Suprapubic skin (tissue), 4 donors: ENCODE measurements around the gene ARID3A. TPM values are rescaled to one million over a fixed set of nuclear protein-coding genes. Genes with fewer than 3 reads are reported as not detected.

Source experiments
- DNase-seq, 2 donors: peaks; one replicate each; pipeline ENCODE4 v3.0.0-alpha.2; 2019; ENCODE audit warnings: low spot score in 2 of 2
- H3K27ac ChIP-seq: fragments of 200-600 bp; sonication (generic); one replicate; pipeline ENCODE4 v1.5.1; 2019
- H3K27me3 ChIP-seq: fragments of 200-600 bp; sonication (generic); one replicate; pipeline ENCODE4 v1.5.1; 2019
- H3K36me3 ChIP-seq: fragments of 200-600 bp; sonication (generic); one replicate; pipeline ENCODE4 v1.5.1; 2019
- H3K4me1 ChIP-seq: fragments of 200-600 bp; sonication (generic); one replicate; pipeline ENCODE4 v1.5.1; 2019
- H3K4me3 ChIP-seq: fragments of 200-600 bp; sonication (generic); one replicate; pipeline ENCODE4 v1.5.1; 2019; ENCODE audit warnings: mild to moderate bottlenecking
- H3K9me3 ChIP-seq: fragments of 200-600 bp; sonication (generic); one replicate; pipeline ENCODE4 v1.5.1; 2019
- EP300 ChIP-seq: sonication (generic); formaldehyde crosslinking; IDR thresholded peaks from one replicate; pipeline ENCODE4 v1.6.1; 2017; ENCODE audit warnings: antibody characterized with exemption
- POLR2A ChIP-seq, 2 donors: fragments of 450-650 bp; IDR thresholded peaks; one replicate each; pipeline ENCODE4 v1.6.1; 2017; ENCODE audit warnings: antibody characterized with exemption in 2 of 2, mild to moderate bottlenecking in 2 of 2, moderate library complexity in 2 of 2
- POLR2AphosphoS5 ChIP-seq, 3 donors: sonication (generic); formaldehyde crosslinking; IDR thresholded peaks; one replicate each; pipeline ENCODE4 v1.6.1; 2017; ENCODE audit warnings: antibody characterized with exemption in 3 of 3
- WGBS: methylation state at CpG from one replicate; pipeline ENCODE4 v1.1.5; 2018; 5-methylcytosine and 5-hydroxymethylcytosine counted together
- total RNA-seq, 4 donors: library from RNA; depleted of rRNA; stranded (reverse); fragments of >200 nt; gene quantifications; one replicate each; pipeline ENCODE4 v1.1.0, GENCODE V29; 2016
- TF ChIP-seq, protein P1 (sequence below), 2 donors: fragments of 200-600 bp in 1 of 2; fragments of 450-650 bp in 1 of 2; sonication (generic) in 1 of 2; IDR thresholded peaks; one replicate each; pipeline ENCODE4 v1.5.1; 2016 to 2019; ENCODE audit warnings: antibody characterized with exemption in 2 of 2, mild to moderate bottlenecking in 1 of 2, moderate library complexity in 1 of 2

Gene ARID3A
- total RNA-seq, 4 donors from 2014 or later, result 4.7 to 7.5 (median 6.1) TPM

DNA sequence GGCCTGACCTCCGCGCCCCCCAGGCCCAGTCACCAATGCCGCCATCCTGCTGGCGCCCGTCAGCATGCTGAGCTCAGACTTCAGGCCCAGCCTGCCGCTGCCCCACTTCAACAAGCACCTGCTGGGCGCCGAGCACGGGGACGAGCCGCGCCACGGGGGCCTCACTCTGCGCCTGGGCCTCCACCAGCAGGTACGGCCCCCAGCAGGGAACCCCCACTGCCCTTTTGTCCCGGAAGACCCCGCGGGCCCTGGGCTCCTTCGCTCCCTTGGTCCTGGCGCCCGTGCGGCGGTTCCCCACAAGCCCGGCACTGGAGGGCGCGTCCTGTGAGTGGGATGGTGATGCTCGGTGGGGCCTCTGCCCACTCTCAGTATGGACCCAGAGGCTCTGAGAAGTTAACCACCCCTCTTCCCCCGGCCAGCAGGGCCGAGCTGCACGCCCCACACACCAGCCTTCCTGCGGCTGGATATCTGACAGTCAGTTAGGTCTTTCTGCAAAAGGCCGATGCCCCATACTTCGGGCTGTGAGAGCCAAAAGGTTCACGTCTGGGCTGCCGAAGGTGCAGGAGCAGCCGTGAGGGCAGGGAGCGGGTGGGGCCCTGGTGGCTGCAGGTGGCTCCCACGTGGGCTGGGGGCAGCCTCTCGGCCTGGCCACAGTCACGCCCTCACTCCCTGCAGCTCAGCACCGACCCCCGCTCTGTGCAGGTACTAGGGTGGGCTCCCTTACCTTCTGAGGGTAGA lies 66.3 kb downstream of the ARID3A start:
- Histone ChIP-seq H3K27me3 (peaks cover 23% of the 10 kb centered on the region), H3K4me1 (peaks cover 11% of the 10 kb centered on the region), H3K9me3 (no peaks in the 10 kb centered on the region), H3K4me3 (no peak overlapping the region), H3K27ac (no peak overlapping the region), H3K36me3 (peaks cover 36% of the 10 kb centered on the region)
- no peak for DNase-seq
- TF ChIP-seq, protein P1, sequence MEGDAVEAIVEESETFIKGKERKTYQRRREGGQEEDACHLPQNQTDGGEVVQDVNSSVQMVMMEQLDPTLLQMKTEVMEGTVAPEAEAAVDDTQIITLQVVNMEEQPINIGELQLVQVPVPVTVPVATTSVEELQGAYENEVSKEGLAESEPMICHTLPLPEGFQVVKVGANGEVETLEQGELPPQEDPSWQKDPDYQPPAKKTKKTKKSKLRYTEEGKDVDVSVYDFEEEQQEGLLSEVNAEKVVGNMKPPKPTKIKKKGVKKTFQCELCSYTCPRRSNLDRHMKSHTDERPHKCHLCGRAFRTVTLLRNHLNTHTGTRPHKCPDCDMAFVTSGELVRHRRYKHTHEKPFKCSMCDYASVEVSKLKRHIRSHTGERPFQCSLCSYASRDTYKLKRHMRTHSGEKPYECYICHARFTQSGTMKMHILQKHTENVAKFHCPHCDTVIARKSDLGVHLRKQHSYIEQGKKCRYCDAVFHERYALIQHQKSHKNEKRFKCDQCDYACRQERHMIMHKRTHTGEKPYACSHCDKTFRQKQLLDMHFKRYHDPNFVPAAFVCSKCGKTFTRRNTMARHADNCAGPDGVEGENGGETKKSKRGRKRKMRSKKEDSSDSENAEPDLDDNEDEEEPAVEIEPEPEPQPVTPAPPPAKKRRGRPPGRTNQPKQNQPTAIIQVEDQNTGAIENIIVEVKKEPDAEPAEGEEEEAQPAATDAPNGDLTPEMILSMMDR (IDR thresholded peaks at IDR 0.05), result no peak
- no peak for TF ChIP-seq EP300
- TF ChIP-seq POLR2AphosphoS5 (IDR thresholded peaks at IDR 0.05), result no peak
- no peak for TF ChIP-seq POLR2A (IDR thresholded peaks at IDR 0.05)
- WGBS, result 93% methylated on average over 21 of the region's 42 CpGs

GRCh38 chr19:992670-993055 lies 66.8 kb downstream of the ARID3A start:
- H3K4me3 ChIP-seq, result no peak overlapping the region
- peaks cover 11% of the 10 kb centered on the region for H3K4me1 ChIP-seq
- H3K27ac ChIP-seq, result no peak overlapping the region
- peaks cover 29% of the 10 kb centered on the region for H3K27me3 ChIP-seq
- H3K36me3 ChIP-seq, result peaks cover 36% of the 10 kb centered on the region
- WGBS, result 96% methylated on average over 13 of the region's 13 CpGs
- H3K9me3 ChIP-seq, result no peaks in the 10 kb centered on the region
- no peak for TF ChIP-seq POLR2AphosphoS5 (IDR thresholded peaks at IDR 0.05)
- no peak for TF ChIP-seq EP300
- TF ChIP-seq, protein P1 (IDR thresholded peaks at IDR 0.05), result no peak
- no peak for TF ChIP-seq POLR2A (IDR thresholded peaks at IDR 0.05)
- no peak for DNase-seq

DNA sequence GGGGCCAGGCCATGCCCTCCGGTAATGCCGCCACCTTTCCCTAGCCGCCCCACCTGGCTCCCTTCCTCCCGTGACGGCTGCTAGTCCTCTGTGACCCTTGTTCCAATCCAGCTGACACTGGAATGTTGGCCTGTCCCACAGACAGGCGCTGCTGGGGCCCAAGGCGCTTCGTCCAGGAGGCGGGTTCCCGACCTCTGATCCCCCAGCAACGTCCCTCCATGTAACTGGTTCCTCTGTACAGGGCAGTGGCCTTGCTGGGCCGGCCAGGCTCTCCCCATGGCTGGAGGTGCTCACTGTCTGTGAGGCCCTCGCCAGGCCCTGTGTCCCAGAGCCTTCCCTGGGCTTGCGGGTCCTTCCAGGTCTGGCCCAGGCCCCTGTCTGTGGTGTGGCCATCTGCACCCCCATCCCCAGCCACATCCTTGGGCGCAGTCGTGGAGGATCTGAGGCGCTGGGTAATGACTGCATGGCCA lies 67.6 kb downstream of the ARID3A start:
- Histone ChIP-seq H3K4me1 (peaks cover 11% of the 10 kb centered on the region), H3K9me3 (no peaks in the 10 kb centered on the region), H3K36me3 (peaks cover 32% of the 10 kb centered on the region), H3K4me3 (no peak overlapping the region), H3K27me3 (peaks cover 36% of the 10 kb centered on the region), H3K27ac (no peak overlapping the region)
- no peak for DNase-seq
- WGBS, result 87% methylated on average over 11 of the region's 17 CpGs
- TF ChIP-seq EP300, result no peak
- TF ChIP-seq, protein P1 (IDR thresholded peaks at IDR 0.05), result no peak
- TF ChIP-seq POLR2AphosphoS5 (IDR thresholded peaks at IDR 0.05), result no peak
- TF ChIP-seq POLR2A (IDR thresholded peaks at IDR 0.05), result no peak

- WGBS, result 97% methylated on average over 22 of the region's 43 CpGs
- H3K9me3 ChIP-seq, result no peaks in the 10 kb centered on the region
- H3K36me3 ChIP-seq, result peaks cover 28% of the 10 kb centered on the region
- H3K4me3 ChIP-seq, result no peak overlapping the region
- H3K27ac ChIP-seq, result no peak overlapping the region
- TF ChIP-seq POLR2AphosphoS5 (IDR thresholded peaks at IDR 0.05) (no peak), EP300 (no peak), POLR2A (IDR thresholded peaks at IDR 0.05) (no peak)
- TF ChIP-seq, protein P1 (IDR thresholded peaks at IDR 0.05), result no peak
- no peak for DNase-seq
- H3K4me1 ChIP-seq, result peaks cover 11% of the 10 kb centered on the region
- H3K27me3 ChIP-seq, result peaks cover 42% of the 10 kb centered on the region
Observed at GRCh38 chr19:993831-994393, 68.1 kb downstream of the ARID3A start.

GRCh38 chr19:994516-994915 lies 68.7 kb downstream of the ARID3A start:
- H3K36me3 ChIP-seq, result peaks cover 28% of the 10 kb centered on the region
- H3K4me3 ChIP-seq, result no peak overlapping the region
- H3K27ac ChIP-seq, result no peak overlapping the region
- TF ChIP-seq POLR2A (IDR thresholded peaks at IDR 0.05) (no peak), EP300 (no peak), POLR2AphosphoS5 (IDR thresholded peaks at IDR 0.05) (no peak)
- no peak for DNase-seq
- peaks cover 11% of the 10 kb centered on the region for H3K4me1 ChIP-seq
- peaks cover 48% of the 10 kb centered on the region for H3K27me3 ChIP-seq
- WGBS, result 92% methylated on average over 10 of the region's 18 CpGs
- H3K9me3 ChIP-seq, result no peaks in the 10 kb centered on the region
